Measurements from ENCODE around the gene PHIP.
A peak's percentile ranks its signal among the peaks of the same experiment; 100 is the strongest.

Gene PHIP

GRCh38 chr6:79078075-79078969 lies at the start of gene PHIP:
Gene PHIP, minus strand, starts transcription at chr6:79078254. Its CDS starts 186 bp downstream, at chr6:79078068.
- TF ChIP-seq, protein P1, sequence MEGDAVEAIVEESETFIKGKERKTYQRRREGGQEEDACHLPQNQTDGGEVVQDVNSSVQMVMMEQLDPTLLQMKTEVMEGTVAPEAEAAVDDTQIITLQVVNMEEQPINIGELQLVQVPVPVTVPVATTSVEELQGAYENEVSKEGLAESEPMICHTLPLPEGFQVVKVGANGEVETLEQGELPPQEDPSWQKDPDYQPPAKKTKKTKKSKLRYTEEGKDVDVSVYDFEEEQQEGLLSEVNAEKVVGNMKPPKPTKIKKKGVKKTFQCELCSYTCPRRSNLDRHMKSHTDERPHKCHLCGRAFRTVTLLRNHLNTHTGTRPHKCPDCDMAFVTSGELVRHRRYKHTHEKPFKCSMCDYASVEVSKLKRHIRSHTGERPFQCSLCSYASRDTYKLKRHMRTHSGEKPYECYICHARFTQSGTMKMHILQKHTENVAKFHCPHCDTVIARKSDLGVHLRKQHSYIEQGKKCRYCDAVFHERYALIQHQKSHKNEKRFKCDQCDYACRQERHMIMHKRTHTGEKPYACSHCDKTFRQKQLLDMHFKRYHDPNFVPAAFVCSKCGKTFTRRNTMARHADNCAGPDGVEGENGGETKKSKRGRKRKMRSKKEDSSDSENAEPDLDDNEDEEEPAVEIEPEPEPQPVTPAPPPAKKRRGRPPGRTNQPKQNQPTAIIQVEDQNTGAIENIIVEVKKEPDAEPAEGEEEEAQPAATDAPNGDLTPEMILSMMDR (IDR thresholded peaks at IDR 0.05; ENCODE audit: control insufficient read depth, insufficient read depth, low read depth, low read length, missing control alignments), result no peak
- DNase-seq (ENCODE audit: low read depth), result peak; percentile 95

DNA sequence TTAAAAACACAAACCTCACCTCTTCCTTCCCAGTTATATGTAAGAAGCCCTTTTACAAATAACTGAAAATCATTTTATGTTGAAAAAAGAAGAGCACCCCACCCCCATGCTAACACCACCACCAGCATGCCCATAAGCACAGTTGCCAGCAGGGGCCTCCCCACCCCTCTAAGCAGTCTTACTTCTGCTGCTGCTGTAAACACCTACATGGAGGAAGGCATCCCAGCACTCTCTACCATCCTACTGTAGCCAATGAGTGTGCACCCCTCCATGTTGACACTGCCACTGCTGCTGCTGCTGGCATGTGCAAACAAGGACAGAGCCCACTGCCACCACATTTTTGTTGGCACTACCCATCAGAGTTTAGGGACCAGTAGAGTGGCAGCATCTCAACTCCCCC lies 49.6 kb upstream of the PHIP start:
- TF ChIP-seq, protein P1 (IDR thresholded peaks at IDR 0.05; ENCODE audit: control insufficient read depth, insufficient read depth, low read depth, low read length, missing control alignments), result no peak
- H3K4me3 ChIP-seq (ENCODE audit: control insufficient read depth, low read depth, low read length), result no peak overlapping the region
- DNase-seq (ENCODE audit: low read depth), result no peak

More at GRCh38 chr6:79078075-79078969, at the start of gene PHIP:
- H3K4me3 ChIP-seq (ENCODE audit: control insufficient read depth, low read depth, low read length), result peak within 1 kb of the TSS; percentile 79

DNA sequence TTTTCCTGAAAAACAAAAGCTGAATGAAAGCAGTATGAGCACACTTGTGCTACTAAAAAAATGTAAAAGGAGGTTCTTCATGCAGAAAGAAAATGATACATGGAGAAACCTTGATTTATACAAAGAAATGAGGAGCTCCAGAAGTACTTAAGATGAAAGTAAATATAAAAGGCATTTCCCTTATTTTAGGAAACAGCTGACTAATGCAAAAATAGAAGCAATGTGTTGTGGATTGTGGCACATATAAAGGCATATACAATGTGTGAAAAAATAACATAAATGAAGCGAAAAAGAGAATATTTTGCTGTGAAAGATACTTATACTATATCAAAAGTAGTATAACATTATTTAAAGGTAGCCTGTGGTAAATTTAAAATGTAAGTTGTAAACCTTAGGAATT lies 41.2 kb upstream of the PHIP start:
- no peak overlapping the region for H3K4me3 ChIP-seq (ENCODE audit: control insufficient read depth, low read depth, low read length)
- no peak for DNase-seq (ENCODE audit: low read depth)
- TF ChIP-seq, protein P1 (IDR thresholded peaks at IDR 0.05; ENCODE audit: control insufficient read depth, insufficient read depth, low read depth, low read length, missing control alignments), result no peak

DNA sequence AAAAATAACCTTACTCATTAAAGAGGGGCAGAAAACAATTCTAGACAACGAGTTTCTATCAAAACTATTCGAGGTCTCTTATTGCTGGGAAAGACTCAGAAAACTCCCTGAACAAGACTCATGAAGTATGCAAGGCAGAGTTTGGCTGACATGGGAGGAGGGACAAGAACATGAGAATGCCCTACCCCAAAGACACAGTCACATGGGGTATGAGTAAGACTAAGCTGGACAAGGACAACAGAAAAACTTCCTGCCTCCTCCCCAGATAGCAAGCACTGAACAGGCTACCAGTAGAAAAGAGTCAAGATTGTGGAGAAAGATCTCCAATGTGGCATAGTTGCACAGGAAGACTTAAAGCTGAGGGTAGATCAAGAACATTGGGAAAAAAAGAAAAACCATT lies 39.7 kb upstream of the PHIP start:
- no peak for DNase-seq (ENCODE audit: low read depth)
- H3K4me3 ChIP-seq (ENCODE audit: control insufficient read depth, low read depth, low read length), result no peak overlapping the region
- TF ChIP-seq, protein P1 (IDR thresholded peaks at IDR 0.05; ENCODE audit: control insufficient read depth, insufficient read depth, low read depth, low read length, missing control alignments), result no peak

DNA sequence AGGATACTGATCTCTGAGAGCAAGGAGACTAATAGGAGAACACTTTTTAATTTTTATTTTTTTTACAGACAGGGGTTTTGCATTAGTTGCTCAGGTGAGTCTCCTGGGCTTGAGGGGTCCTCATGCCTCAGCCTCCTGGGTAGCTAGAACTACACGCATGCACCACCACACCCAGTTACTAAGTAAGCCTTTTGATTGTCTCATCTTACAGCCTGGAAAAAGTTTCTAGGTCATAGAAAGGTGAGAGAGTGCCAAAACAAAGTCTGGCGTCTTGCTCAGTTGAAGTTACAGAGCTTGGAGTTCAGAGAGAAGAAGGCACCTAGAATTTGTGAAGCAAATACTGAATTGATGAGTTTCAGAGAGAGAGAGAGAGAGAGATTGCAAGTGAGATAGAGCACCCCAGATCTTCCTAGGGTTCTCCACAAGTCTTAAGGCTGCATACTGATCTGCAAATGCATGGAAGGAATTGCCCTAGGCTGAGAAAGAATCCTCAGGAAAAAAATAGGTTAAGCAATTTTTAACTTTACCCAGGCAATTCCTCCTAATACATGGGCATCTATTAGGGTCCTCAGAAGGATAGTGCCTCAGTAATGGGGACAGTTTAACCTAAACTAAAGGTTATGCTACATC lies 37.6 kb upstream of the PHIP start:
- TF ChIP-seq, protein P1 (IDR thresholded peaks at IDR 0.05; ENCODE audit: control insufficient read depth, insufficient read depth, low read depth, low read length, missing control alignments), result no peak
- H3K4me3 ChIP-seq (ENCODE audit: control insufficient read depth, low read depth, low read length), result no peak overlapping the region
- no peak for DNase-seq (ENCODE audit: low read depth)

DNA sequence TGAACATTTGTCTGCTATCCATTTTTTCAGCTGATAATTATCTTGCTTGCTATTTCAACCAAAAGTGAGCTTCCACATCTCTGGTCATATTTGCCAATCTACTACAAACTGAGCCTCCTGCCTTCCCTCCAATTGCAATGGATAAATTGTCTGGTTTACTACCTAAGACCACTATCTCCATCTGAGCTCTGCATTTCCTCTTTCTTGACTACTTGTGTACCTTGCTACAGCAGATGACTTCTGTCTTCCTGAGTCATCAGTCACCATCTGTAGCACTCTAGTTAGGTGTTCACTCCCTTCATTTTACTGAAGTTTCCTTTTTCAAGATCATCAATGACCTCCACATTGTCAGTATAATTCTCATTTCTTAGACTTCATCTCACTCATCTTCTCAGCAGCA lies 33.5 kb upstream of the PHIP start:
- no peak overlapping the region for H3K4me3 ChIP-seq (ENCODE audit: control insufficient read depth, low read depth, low read length)
- TF ChIP-seq, protein P1 (IDR thresholded peaks at IDR 0.05; ENCODE audit: control insufficient read depth, insufficient read depth, low read depth, low read length, missing control alignments), result no peak
- no peak for DNase-seq (ENCODE audit: low read depth)

Data from AG09309 (cell line).